ENCODE data around the gene RRP9. TPM values are rescaled to one million over a fixed set of nuclear protein-coding genes. Genes with fewer than 3 reads are reported as not detected.
A peak's percentile ranks its signal among the peaks of the same experiment; 100 is the strongest.

RRP9 gene
- total and polyA plus RNA-seq, 12 donors = 8.5 to 30.2 (median 10.1) TPM

GRCh38 chr3:51986010-51986947 lies 44.6 kb upstream of the RRP9 start:
- intact Hi-C loops (cut with DNase I) = no loop called here
- no peaks in the 10 kb centered on the region for H3K9me3 ChIP-seq
- DNase-seq (no peak), ATAC-seq (no peak)
- 84 to 90% methylated on average over 12 of the region's 12 CpGs for WGBS, 2 donors
- TF ChIP-seq CTCF (IDR thresholded peaks at IDR 0.05) = no peak
- no peaks in the 10 kb centered on the region for H3K27me3 ChIP-seq
- H3K27ac ChIP-seq = no peak overlapping the region
- no peak overlapping the region for H3K4me3 ChIP-seq
- peaks cover 0 to 3% (median 0%) of the 10 kb centered on the region in 9 donors for H3K36me3 ChIP-seq
- peaks cover 9 to 50% (median 33%) of the 10 kb centered on the region in 9 donors for H3K4me1 ChIP-seq

- no peak overlapping the region for H3K27ac ChIP-seq
Observed at GRCh38 chr3:51985063-51985462, 43.4 kb upstream of the RRP9 start.

GRCh38 chr3:51984269-51984647 lies 42.6 kb upstream of the RRP9 start:
- H3K4me3 ChIP-seq = peak overlapping the region in 2 of 10 donors; percentile 61 to 69

More at GRCh38 chr3:51985063-51985462, 43.4 kb upstream of the RRP9 start:
- no peak for TF ChIP-seq CTCF (IDR thresholded peaks at IDR 0.05)
- Histone ChIP-seq H3K27me3 (no peaks in the 10 kb centered on the region), H3K4me3 (no peak overlapping the region), H3K9me3 (no peaks in the 10 kb centered on the region), H3K4me1 (peaks cover 9 to 49% (median 37%) of the 10 kb centered on the region in 9 donors), H3K36me3 (peaks cover 0 to 4% (median 0%) of the 10 kb centered on the region in 9 donors)
- DNase-seq = no peak
- intact Hi-C loops (cut with DNase I) = no loop called here
- 86 to 93% methylated on average over 6 of the region's 6 CpGs for WGBS, 2 donors
- no peak for ATAC-seq

More at GRCh38 chr3:51984269-51984647, 42.6 kb upstream of the RRP9 start:
- peaks cover 0 to 4% (median 0%) of the 10 kb centered on the region in 9 donors for H3K36me3 ChIP-seq
- ATAC-seq (no peak), DNase-seq (no peak)
- no peaks in the 10 kb centered on the region for H3K27me3 ChIP-seq
- TF ChIP-seq CTCF (IDR thresholded peaks at IDR 0.05) = no peak
- peak overlapping the region; percentile 76 to 98 (median 95) for H3K27ac ChIP-seq
- intact Hi-C loops (cut with DNase I) = loop anchor here in 1 of 10 donors (5.0 kb wide), 1 partner anchor 42 kb away; the partner anchor contains the start of genes PARP3 and RRP9
- peaks cover 9 to 41% (median 32%) of the 10 kb centered on the region in 9 donors for H3K4me1 ChIP-seq
- H3K9me3 ChIP-seq = no peaks in the 10 kb centered on the region

All from heart right ventricle (tissue), 16 donors.